Stimulated activated CD8-positive, alpha-beta memory T cell treated with anti-CD3 and anti-CD28 coated beads, Interleukin-4, amount 100 ng/mL, for 4 hours (primary cell): ENCODE results near the gene ZNF467.

Source experiments
- DNase-seq, 2 donors: peaks; one replicate each; pipeline ENCODE4 v3.0.0-alpha.2; 2020; ENCODE audit warnings: low read depth in 2 of 2, low spot score in 1 of 2

Gene ZNF467

GRCh38 chr7:149809215-149809614 is 35.8 kb upstream of the ZNF467 start:
- DNase-seq = no peak

- DNase-seq = no peak
Observed at GRCh38 chr7:149808311-149808710, 34.9 kb upstream of the ZNF467 start.

- DNase-seq = no peak
Observed at GRCh38 chr7:149806726-149807125, 33.3 kb upstream of the ZNF467 start.

- no peak for DNase-seq
Observed at GRCh38 chr7:149804106-149804505, 30.7 kb upstream of the ZNF467 start.

- no peak for DNase-seq
Observed at GRCh38 chr7:149803551-149804074, 30.2 kb upstream of the ZNF467 start.

- no peak for DNase-seq
Observed at GRCh38 chr7:149802966-149803365, 29.6 kb upstream of the ZNF467 start.

GRCh38 chr7:149801816-149802215 is 28.4 kb upstream of the ZNF467 start:
- no peak for DNase-seq

GRCh38 chr7:149801002-149801566 is 27.7 kb upstream of the ZNF467 start:
- DNase-seq = no peak

GRCh38 chr7:149800169-149800555 is 26.8 kb upstream of the ZNF467 start:
- no peak for DNase-seq

GRCh38 chr7:149799397-149800168 is 26.2 kb upstream of the ZNF467 start:
- DNase-seq = peak; percentile 15 to 43

GRCh38 chr7:149797771-149798170 is 24.4 kb upstream of the ZNF467 start:
- no peak for DNase-seq

GRCh38 chr7:149796287-149796860 is 23.0 kb upstream of the ZNF467 start:
- no peak for DNase-seq

GRCh38 chr7:149795126-149795525 is 21.7 kb upstream of the ZNF467 start:
- no peak for DNase-seq

- DNase-seq = no peak
Observed at GRCh38 chr7:149794661-149795060, 21.3 kb upstream of the ZNF467 start.

- DNase-seq = no peak
Observed at GRCh38 chr7:149793261-149793660, 19.9 kb upstream of the ZNF467 start.

GRCh38 chr7:149792220-149792595 is 18.8 kb upstream of the ZNF467 start:
- no peak for DNase-seq

GRCh38 chr7:149791411-149792219 is 18.2 kb upstream of the ZNF467 start:
- no peak for DNase-seq

- no peak for DNase-seq
Observed at GRCh38 chr7:149790754-149791360, 17.5 kb upstream of the ZNF467 start.

GRCh38 chr7:149790146-149790548 is 16.8 kb upstream of the ZNF467 start:
- DNase-seq = no peak

GRCh38 chr7:149789101-149789500 is 15.7 kb upstream of the ZNF467 start:
- DNase-seq = no peak

GRCh38 chr7:149788300-149788851 is 15.0 kb upstream of the ZNF467 start:
- no peak for DNase-seq
